GM21723 (cell line): Measurements from ENCODE around the gene FAM221A.
"Not testable (repeated sequence)": the region's sequence is repeated elsewhere in the genome, so short reads cannot be mapped to it uniquely, and the experiment has no call there.

Experiments used
- ATAC-seq: cut with Tn5 transposase; IDR thresholded peaks from one replicate; pipeline ENCODE4 v1.9.1; 2021; ENCODE audit warnings: mild to moderate bottlenecking, moderate library complexity; ENCODE audit not compliant: unreplicated experiment

Gene FAM221A

DNA sequence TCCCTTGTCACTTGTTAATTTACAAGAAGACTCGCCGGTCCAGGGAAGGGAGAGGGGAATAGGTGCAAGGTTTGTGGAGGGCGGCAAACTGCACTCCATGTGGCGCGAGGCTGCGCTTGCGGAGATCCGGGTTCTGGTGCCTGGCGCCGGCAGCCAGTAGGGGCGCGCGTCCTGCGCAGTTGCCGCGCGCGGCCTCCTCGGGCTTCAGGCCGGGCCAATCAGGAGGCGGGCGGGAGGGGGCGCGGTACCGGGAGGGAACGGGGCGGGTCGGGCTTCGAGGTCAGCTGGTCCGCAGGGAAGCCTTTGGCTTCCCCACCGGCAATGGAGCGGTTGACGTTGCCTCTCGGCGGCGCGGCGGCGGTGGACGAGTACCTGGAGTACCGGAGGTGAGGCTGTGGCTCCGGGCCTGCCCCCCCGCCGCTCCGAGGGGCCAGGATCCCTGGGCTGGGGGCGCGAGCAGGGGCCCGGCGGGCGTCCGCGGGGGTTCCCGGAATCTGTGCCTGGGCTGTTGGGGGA lies at the start of gene FAM221A:
Gene FAM221A (plus strand): TSS at position 302 of the 516 bp plus-strand sequence. CDS start 20 bp downstream, at position 322.
- peak; percentile 94 for ATAC-seq

DNA sequence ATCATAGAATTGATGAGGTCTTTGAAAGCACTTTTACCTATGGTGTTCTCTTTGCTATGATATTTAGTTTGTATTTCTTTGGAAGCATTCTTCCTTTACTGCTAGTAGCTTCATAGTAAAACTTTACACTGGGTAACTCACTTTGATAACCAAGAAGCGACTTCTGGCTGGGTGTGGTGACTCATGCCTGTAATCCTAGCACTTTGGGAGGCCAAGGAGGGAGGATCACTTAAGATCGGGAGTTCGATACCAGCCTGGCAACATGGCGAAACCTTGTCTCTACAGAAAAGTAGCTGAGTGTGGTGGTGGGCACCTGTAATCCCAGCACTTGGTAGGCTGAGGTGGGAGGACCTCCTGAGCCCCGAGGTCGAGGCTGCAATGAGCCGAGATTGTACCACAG lies 46.6 kb upstream of the FAM221A start:
- no peak for ATAC-seq

GRCh38 chr7:23645822-23646221 lies 34.2 kb upstream of the FAM221A start:
- no peak for ATAC-seq

DNA sequence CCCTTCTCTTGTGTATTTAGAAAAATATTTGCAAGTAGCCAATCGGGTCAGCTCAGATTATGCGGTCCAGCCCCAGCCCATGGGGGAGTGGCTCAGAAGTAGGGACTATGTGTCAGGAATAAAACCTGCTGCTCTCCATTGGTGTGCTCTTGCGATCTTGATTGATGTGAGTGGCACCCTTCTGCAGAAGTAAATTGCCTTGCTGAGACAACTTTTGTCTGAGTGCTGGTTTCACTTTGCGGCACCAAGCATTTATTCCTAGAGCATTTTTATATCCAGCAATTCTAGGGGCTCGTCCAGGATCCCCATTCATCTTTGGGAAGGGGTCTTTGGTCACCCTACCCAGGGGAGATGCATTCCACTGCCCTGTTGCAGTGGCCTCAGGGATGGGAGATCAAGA lies 26.1 kb upstream of the FAM221A start:
- no peak for ATAC-seq

DNA sequence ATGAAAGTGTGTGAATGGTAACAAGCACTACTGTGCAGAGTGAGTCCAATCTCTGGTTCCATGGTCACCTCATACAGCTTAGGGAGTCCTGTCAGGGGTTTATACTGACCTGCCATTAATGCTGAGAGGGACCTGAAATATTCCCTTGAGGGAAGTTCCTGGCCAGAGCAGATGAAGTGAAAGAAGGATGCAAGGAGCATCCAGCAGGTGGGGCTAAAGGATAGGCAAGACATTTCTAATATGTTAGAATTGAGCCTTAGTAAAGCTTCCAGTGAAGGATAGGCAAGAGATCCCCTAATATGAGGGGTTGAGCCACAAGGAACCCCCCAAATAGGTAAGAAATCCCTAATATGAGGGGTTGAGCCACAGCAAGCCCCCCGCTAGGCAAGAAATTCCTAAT lies 25.5 kb upstream of the FAM221A start:
- ATAC-seq: no peak

DNA sequence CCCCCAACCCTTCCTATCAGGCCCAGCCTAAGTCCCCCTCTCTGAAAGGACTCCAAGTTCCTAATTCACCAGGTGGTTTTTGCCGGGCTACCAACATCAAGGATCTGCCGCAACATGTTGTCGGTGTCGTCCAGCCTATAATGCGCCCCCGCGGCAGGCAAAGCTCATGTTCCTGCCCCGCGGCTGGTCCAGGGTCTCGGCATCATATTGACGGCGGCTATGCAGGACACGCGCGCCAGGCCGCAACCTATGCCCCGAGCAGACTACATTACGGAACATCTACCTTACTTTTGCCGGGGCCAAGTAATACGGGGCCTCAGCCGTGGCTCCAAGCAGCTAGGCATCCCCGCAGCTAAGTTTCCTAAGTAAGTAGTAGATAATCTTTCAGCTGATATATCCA lies 24.6 kb upstream of the FAM221A start:
- no peak for ATAC-seq

- ATAC-seq: no peak
Measured at GRCh38 chr7:23658831-23659427, 21.1 kb upstream of the FAM221A start.

DNA sequence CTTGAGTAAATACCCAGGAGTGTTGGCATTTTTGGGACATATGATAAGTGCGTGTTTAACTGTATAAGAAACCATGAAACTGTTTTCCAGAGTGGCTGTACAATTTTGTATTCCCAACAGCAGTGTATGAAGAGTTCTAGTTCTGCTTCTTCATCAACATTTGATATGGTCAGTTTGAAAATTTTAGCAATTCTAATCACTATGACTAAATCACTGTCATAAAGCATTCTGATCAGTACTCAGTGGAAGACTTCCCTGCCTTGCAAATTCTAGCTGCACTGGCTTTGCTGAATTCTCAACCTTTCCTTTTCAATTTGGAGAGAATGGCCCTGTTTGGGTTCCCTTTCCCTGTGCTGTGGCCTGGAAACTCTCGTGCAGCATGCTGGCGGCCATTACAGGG lies 18.6 kb upstream of the FAM221A start:
- ATAC-seq: no peak

GRCh38 chr7:23662124-23662983 lies 17.6 kb upstream of the FAM221A start:
- ATAC-seq: no peak

DNA sequence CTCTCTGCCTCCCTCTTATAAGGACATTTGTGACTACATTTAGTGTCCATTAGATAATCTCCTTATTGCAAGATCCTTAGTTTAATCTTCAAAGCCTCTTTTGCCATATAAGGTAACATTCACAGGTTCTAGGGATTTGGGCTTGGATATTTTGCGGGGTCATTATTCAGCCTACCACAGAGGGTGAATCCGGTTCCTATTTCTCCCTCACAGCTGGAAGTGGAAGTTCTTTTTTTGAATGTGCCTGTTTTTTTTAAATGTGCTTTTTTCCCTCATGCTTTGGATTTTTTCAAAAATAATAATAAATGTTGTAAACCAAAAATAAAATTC lies 17.1 kb upstream of the FAM221A start:
- ATAC-seq: no peak

DNA sequence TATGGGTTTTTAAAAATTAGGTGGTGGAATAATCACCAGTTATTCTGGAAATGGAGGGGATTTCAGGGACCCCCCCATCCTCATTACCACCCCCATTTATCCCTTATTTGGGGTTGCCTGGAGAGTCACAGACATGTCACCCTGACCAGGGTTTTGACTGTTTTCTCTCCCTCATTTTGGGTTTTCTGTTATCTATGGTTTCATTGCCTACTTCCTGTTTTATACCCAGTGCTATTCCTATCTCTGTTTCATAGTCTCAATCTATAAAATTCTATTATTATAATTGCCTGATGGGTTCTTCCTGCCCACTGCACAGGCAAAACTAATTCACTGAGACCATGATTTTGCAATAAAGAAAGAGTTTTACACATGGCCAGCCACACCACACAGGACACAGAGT lies 15.9 kb upstream of the FAM221A start:
- no peak for ATAC-seq

DNA sequence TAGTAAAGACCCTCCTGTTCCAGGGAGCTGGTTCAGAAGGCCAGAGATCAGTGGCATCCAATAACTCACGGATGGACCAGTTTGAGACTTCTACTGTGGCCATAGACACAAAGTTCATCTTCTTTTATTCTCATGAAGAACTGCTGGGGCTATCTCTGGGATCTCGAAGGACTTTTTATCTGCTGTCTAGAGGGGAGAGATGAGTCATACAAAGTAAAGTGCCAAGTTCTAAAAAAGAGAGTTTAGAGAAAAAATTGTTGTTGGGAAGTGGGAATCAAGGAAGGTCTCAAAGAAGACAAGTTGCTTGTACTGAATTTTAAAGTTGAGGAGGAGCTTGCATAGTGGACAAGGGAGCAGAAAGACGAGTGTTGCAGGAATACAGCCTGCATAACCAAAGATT lies 8.0 kb upstream of the FAM221A start:
- no peak for ATAC-seq

DNA sequence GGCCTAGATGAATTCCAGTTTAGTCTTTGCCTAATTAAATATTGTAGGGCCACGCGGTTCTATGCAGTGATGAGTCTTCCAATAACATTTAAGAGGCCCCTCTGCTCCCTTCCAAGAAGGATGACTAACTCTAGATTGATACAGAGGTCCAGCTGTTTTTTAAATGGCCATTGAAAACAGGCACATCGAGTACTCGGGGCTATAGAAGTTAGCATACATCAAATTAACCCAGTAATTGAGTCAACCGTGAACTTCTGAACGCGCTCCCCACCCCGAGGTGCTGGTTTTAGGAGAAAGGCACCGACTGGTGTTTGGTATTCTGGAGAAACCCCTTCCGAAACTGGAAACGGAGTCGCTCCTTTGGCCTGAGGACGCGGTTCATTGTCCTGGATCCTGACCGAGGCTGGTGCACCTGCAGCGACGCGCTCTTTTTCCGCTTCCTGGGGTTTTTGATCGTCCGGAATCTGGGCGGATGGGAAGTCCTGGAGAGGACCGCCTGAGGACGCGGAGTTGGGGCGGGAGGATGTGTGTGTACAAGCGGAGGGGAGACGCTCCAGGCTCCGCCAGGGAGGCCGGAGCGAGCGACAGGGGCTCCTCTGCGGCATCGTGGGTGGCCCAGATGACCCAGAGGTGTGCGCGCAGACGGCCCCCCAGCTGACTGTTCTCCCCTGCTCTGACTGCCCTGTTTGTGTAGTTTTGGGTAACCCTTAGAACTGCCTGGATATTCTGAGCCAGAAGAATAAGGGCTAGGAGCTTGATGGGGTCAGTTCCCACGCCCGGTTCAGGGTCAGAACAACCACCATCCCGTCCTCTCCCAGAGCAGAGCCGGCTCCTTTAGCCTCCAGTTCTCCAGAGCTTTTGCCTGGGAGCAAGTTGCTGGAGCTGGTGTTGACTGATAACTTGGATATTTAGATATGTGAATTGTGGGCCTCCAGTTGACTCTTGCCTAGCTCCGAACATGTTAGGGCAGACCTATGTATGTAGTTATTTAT lies 711 bp downstream of the FAM221A start:
- peak; percentile 38 for ATAC-seq

GRCh38 chr7:23684041-23684440 lies 4.0 kb downstream of the FAM221A start:
- ATAC-seq: not testable (repeated sequence)

- no peak for ATAC-seq
Measured at GRCh38 chr7:23685731-23686130, 5.7 kb downstream of the FAM221A start.

DNA sequence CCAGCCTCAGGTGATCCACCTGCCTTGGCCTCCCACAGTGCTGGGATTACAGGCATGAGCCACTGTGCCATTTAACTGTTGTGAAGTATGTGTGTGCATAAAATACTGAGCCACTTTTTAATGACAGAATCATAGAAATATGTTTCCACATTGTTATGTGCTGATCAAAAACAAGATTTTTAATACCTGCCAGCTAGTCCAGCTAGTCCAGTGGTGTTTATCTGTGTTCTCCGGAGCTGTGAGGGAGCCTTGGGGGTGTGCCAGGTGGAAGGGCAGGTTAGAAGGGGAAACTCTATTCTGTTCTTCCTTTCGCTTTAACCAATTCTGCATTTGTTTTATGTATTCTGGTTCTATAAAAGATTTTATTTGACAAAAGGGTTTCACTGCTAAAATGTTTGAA lies 7.0 kb downstream of the FAM221A start:
- no peak for ATAC-seq

DNA sequence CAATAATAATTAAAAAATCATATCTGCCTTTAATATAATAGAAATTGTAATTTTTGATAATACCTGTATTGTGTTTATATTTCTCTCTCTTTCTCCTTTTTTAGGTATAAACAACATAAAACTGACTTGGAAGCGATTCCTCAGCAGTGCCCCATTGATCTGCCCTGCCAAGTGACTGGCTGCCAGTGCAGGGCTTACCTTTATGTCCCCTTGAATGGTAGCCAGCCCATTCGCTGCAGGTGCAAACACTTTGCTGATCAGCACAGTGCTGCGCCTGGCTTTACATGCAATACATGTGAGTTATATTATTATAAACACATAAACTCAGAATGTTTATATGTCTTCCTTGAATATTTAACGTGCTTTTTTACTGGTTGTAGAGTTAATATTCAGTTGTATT lies 9.2 kb downstream of the FAM221A start:
- ATAC-seq: no peak

DNA sequence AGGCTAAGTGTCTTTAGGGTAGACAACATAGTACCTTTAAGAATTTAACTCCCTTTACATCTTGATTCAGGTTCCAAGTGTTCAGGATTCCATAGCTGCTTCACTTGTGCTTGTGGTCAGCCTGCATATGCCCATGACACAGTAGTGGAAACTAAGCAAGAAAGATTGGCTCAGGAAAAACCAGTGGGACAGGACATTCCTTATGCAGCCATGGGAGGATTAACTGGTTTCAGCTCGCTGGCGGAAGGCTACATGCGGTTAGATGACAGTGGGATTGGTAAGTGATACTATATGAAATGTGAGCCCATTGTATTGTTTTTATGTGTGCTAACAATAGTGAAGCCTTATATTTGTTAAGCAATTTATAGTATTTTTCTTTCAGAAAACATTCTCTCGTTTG lies 11.3 kb downstream of the FAM221A start:
- ATAC-seq: no peak

DNA sequence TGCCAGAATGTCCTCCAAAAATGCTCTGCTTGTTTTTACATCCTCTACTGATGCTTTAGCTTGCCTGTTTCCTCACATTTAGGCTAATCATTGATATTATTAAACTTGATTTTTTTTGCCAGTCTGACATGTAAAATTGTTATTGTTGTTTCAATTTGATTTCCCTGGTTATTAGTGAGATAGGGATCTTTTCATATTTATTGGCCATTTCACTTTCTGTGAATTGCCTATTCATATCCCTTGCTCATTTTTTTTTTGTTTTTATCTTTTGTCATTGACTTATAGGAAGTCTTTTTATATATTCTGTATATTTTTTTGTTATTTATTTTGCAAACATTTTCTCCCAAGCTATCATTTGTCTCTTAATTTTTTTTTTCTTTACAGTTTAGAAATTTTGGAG lies 13.2 kb downstream of the FAM221A start:
- ATAC-seq: no peak

DNA sequence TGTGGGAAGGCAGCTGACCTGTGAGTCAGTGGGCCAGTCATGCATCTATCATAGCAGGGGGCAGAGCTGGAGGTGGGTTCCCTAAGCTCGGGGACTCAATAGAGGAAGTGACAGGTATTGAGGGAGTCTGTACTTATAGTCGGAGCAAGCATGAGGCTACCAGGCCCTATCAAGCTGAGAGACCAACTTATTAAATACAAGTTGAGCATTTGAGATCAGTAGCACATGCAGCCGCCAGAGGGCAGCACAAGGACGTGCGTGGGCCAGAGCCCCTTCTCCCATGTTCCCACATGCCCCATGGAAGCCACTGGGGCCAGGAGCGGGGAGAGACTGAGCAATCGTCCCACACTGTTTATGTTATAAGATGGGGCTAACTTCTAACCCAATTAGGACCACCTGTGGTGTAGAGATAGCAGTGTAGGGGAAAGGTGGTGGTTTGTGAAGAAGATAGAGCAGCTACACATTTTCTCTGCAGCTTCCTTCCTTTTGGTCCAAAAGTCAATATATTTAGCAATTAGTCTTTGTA lies 17.0 kb downstream of the FAM221A start:
- ATAC-seq: peak; percentile 90

DNA sequence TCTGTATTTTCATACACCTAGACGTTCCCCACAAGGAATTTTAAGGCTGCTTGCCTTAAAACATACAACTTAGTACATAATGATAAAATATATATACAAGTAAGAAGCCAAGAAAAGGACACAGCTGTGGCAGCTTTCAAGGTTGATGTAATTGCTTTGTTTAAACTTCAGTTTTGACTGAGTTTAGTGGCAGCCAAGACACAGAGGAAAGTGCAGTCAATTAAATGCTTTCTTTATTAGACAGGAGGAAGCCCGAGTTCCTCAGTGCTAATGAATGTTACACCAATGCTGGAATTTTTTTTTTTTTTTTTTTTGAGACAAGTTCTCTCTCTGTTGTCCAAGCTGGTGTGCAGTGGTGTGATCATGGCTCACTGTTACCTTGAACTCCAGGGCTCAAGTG lies 18.8 kb downstream of the FAM221A start:
- no peak for ATAC-seq
